Measurements from ENCODE around the gene UROC1.

GRCh38 chr3:126539558-126540250 lies 22.1 kb upstream of the UROC1 start:
- TF ChIP-seq POLR2A (IDR thresholded peaks at IDR 0.05; ENCODE audit: low read depth, low read length) (no peak), POLR2AphosphoS5 (IDR thresholded peaks at IDR 0.05; ENCODE audit: low read depth, low read length) (no peak), TAF1 (IDR thresholded peaks at IDR 0.05; ENCODE audit: borderline replicate concordance, low read depth, low read length) (no peak)
